IPS-18c (cell line): ENCODE measurements around the gene RIOK1.
"Not testable (repeated sequence)": the region's sequence is repeated elsewhere in the genome, so short reads cannot be mapped to it uniquely, and the experiment has no call there.

Source experiments
- H3K4me3 ChIP-seq: 2 replicates; pipeline ENCODE4 v1.7.0; 2013; ENCODE audit warnings: low read depth, mild to moderate bottlenecking, low read length, moderate library complexity; ENCODE audit not compliant: insufficient read depth
- H3K9me3 ChIP-seq: one replicate; pipeline ENCODE4 v1.6.1; 2013; ENCODE audit warnings: mild to moderate bottlenecking, low read length, moderate library complexity; ENCODE audit not compliant: control insufficient read depth, insufficient read depth

The RIOK1 gene

GRCh38 chr6:7452898-7453297 is 63.3 kb downstream of the RIOK1 start:
- H3K9me3 ChIP-seq, result no peaks in the 10 kb centered on the region
- H3K4me3 ChIP-seq, result no peak overlapping the region

- Histone ChIP-seq H3K4me3 (no peak overlapping the region), H3K9me3 (no peaks in the 10 kb centered on the region)
These were observed 65.2 kb downstream of the RIOK1 start for GRCh38 chr6:7454696-7455358.

- H3K4me3 ChIP-seq, H3K9me3 ChIP-seq: not testable (repeated sequence)
These were observed 66.7 kb downstream of the RIOK1 start for GRCh38 chr6:7456302-7456701.

GRCh38 chr6:7461416-7461815 is 71.8 kb downstream of the RIOK1 start:
- H3K4me3 ChIP-seq, result no peak overlapping the region
- no peaks in the 10 kb centered on the region for H3K9me3 ChIP-seq

- H3K4me3 ChIP-seq, result no peak overlapping the region
- H3K9me3 ChIP-seq, result no peaks in the 10 kb centered on the region
These were observed 74.2 kb downstream of the RIOK1 start for GRCh38 chr6:7463785-7464184.

GRCh38 chr6:7467007-7467897 is 77.6 kb downstream of the RIOK1 start:
- no peak overlapping the region for H3K4me3 ChIP-seq
- no peaks in the 10 kb centered on the region for H3K9me3 ChIP-seq
